LNCAP (cell line): Measurements from ENCODE around the gene RGL3.

ENCODE experiments used
- CTCF ChIP-seq: fragments of 450-650 bp; IDR thresholded peaks from 2 replicates; pipeline ENCODE4 v1.5.1; 2017; ENCODE audit warnings: mild to moderate bottlenecking

RGL3 gene

GRCh38 chr19:11384778-11385129 lies 34.4 kb downstream of the RGL3 start:
- no peak for TF ChIP-seq CTCF

- no peak for TF ChIP-seq CTCF
These were observed 35.4 kb downstream of the RGL3 start for GRCh38 chr19:11383706-11384048.

- peak; percentile 43 for TF ChIP-seq CTCF
These were observed 36.0 kb downstream of the RGL3 start for GRCh38 chr19:11382898-11383705.

GRCh38 chr19:11380653-11381537 lies 38.2 kb downstream of the RGL3 start:
- TF ChIP-seq CTCF, result peak; percentile 90

- no peak for TF ChIP-seq CTCF
These were observed 39.2 kb downstream of the RGL3 start for GRCh38 chr19:11379857-11380350.

- TF ChIP-seq CTCF, result no peak; the same call in 1 of the 2 replicates
These were observed 40.6 kb downstream of the RGL3 start for GRCh38 chr19:11378319-11379189.

- TF ChIP-seq CTCF, result no peak
These were observed 41.4 kb downstream of the RGL3 start for GRCh38 chr19:11377756-11378155.
